LNCaP clone FGC (cell line): ENCODE data around the gene CTR9.
A peak's percentile ranks its signal among the peaks of the same experiment; 100 is the strongest.

Experiments used
- DNase-seq: peaks from one replicate; pipeline ENCODE4 v3.0.0-alpha.2; 2011; ENCODE audit warnings: low read depth
- H3K4me3 ChIP-seq: 2 replicates; pipeline ENCODE4 v1.5.1; 2011; ENCODE audit warnings: mild to moderate bottlenecking, low read depth, low read length, control low read depth
- CTCF ChIP-seq: IDR thresholded peaks from 2 replicates; pipeline ENCODE4 v1.5.1; 2012; ENCODE audit warnings: mild to moderate bottlenecking; ENCODE audit not compliant: control insufficient read depth, insufficient read depth; ENCODE audit errors: extremely low read depth

CTR9 gene

GRCh38 chr11:10792385-10793068 lies 41.5 kb downstream of the CTR9 start:
- TF ChIP-seq CTCF: peak; percentile 95
- H3K4me3 ChIP-seq: no peak overlapping the region
- DNase-seq: peak; percentile 49

GRCh38 chr11:10793470-10794255 lies 42.6 kb downstream of the CTR9 start:
- DNase-seq: peak; percentile 70
- H3K4me3 ChIP-seq: no peak overlapping the region
- TF ChIP-seq CTCF: no peak

- no peak for DNase-seq
- H3K4me3 ChIP-seq: no peak overlapping the region
- no peak for TF ChIP-seq CTCF
Observed at GRCh38 chr11:10796191-10796590, 45.1 kb downstream of the CTR9 start.

- TF ChIP-seq CTCF: no peak
- no peak for DNase-seq
- H3K4me3 ChIP-seq: no peak overlapping the region
Observed at GRCh38 chr11:10797001-10797400, 46.0 kb downstream of the CTR9 start.

- no peak for TF ChIP-seq CTCF
- DNase-seq: no peak
- H3K4me3 ChIP-seq: no peak overlapping the region
Observed at GRCh38 chr11:10797531-10797930, 46.5 kb downstream of the CTR9 start.

GRCh38 chr11:10798330-10798928 lies 47.4 kb downstream of the CTR9 start:
- TF ChIP-seq CTCF: no peak
- DNase-seq: no peak
- no peak overlapping the region for H3K4me3 ChIP-seq
